ENCODE results near the gene DUOX2. TPM values are rescaled to one million over a fixed set of nuclear protein-coding genes. Genes with fewer than 3 reads are reported as not detected.

DUOX2 gene
- total and polyA plus RNA-seq, 2 of the 8 experiments (the other 6 are each of a cell fraction or from before 2014, with no cell fraction given): 0.08 TPM; not detected in 1

GRCh38 chr15:45126535-45127158 lies 12.7 kb upstream of the DUOX2 start (continued):
- TF ChIP-seq CTCF (IDR thresholded peaks at IDR 0.05; ENCODE audit: control extremely low read depth in 1 of 3, insufficient read depth in 1 of 3, low read depth in 1 of 3, low read length in 3 of 3): peak in 2 of 3 experiments; percentile 48 to 52; a peak in 2 of 4 replicates
- no peak for TF ChIP-seq JUN (IDR thresholded peaks at IDR 0.05; ENCODE audit: low read depth, low read length)
- no peak for TF ChIP-seq CREB1 (IDR thresholded peaks at IDR 0.05)
